Occipital lobe (tissue), 2 donors: Measurements from ENCODE around the gene IFIT2. TPM values are rescaled to one million over a fixed set of nuclear protein-coding genes. Genes with fewer than 3 reads are reported as not detected.
"Not testable (repeated sequence)": the region's sequence is repeated elsewhere in the genome, so short reads cannot be mapped to it uniquely, and the experiment has no call there.

Source experiments
- DNase-seq: peaks from one replicate; lab custom pipeline; 2025; lab: John Stamatoyannopoulos, UW
- total RNA-seq: library from RNA; depleted of rRNA; stranded (reverse); fragments of >200 nt; gene quantifications from one replicate; pipeline ENCODE4 v1.2.3, GENCODE V29; 2014

IFIT2 gene
- total RNA-seq, result 5.0 TPM

- peak; percentile 40 for DNase-seq
Observed at GRCh38 chr10:89301721-89302445, at the start of gene IFIT2. Gene IFIT2 (plus strand): TSS chr10:89302046. CDS start chr10:89302124, 78 bp downstream.

GRCh38 chr10:89252225-89252585 lies 49.6 kb upstream of the IFIT2 start:
- no peak for DNase-seq

- not testable (repeated sequence) for DNase-seq
Observed at GRCh38 chr10:89255091-89255579, 46.7 kb upstream of the IFIT2 start.

GRCh38 chr10:89255793-89256192 lies 46.1 kb upstream of the IFIT2 start:
- DNase-seq, result no peak

- DNase-seq, result no peak
Observed at GRCh38 chr10:89256340-89256739, 45.5 kb upstream of the IFIT2 start.

GRCh38 chr10:89256962-89257361 lies 44.9 kb upstream of the IFIT2 start:
- no peak for DNase-seq

GRCh38 chr10:89257581-89257980 lies 44.3 kb upstream of the IFIT2 start:
- DNase-seq, result no peak

- no peak for DNase-seq
Observed at GRCh38 chr10:89258881-89259280, 43.0 kb upstream of the IFIT2 start.

- no peak for DNase-seq
Observed at GRCh38 chr10:89262086-89263051, 39.5 kb upstream of the IFIT2 start.

GRCh38 chr10:89263091-89263490 lies 38.8 kb upstream of the IFIT2 start:
- no peak for DNase-seq

GRCh38 chr10:89263531-89263930 lies 38.3 kb upstream of the IFIT2 start:
- no peak for DNase-seq

- no peak for DNase-seq
Observed at GRCh38 chr10:89266721-89267453, 35.0 kb upstream of the IFIT2 start.

- no peak for DNase-seq
Observed at GRCh38 chr10:89269433-89270152, 32.3 kb upstream of the IFIT2 start.

- no peak for DNase-seq
Observed at GRCh38 chr10:89270153-89270483, 31.7 kb upstream of the IFIT2 start.

- DNase-seq, result no peak
Observed at GRCh38 chr10:89271532-89271931, 30.3 kb upstream of the IFIT2 start.

- no peak for DNase-seq
Observed at GRCh38 chr10:89273680-89274079, 28.2 kb upstream of the IFIT2 start.

GRCh38 chr10:89274928-89275327 lies 26.9 kb upstream of the IFIT2 start:
- DNase-seq, result no peak

GRCh38 chr10:89275383-89275782 lies 26.5 kb upstream of the IFIT2 start:
- DNase-seq, result no peak

- peak; percentile 41 for DNase-seq
Observed at GRCh38 chr10:89278034-89278535, 23.8 kb upstream of the IFIT2 start.

GRCh38 chr10:89278900-89279392 lies 22.9 kb upstream of the IFIT2 start:
- DNase-seq, result no peak

- no peak for DNase-seq
Observed at GRCh38 chr10:89279421-89279869, 22.4 kb upstream of the IFIT2 start.
